K562 (cell line): ENCODE measurements around the gene MICAL2. TPM values are rescaled to one million over a fixed set of nuclear protein-coding genes. Genes with fewer than 3 reads are reported as not detected.

Experiments
- CC2D1A ChIP-seq: fragments of 450-650 bp; IDR thresholded peaks from 2 replicates; pipeline ENCODE4 v1.6.1; 2017; ENCODE audit warnings: mild to moderate bottlenecking
- CSDE1 ChIP-seq, 2 experiments: fragments of 450-650 bp; IDR thresholded peaks; 2 replicates each; pipeline ENCODE4 v1.6.1; 2016; ENCODE audit warnings: mild to moderate bottlenecking in 1 of 2
- EHMT2 ChIP-seq: fragments of 450-650 bp; IDR thresholded peaks from 2 replicates; pipeline ENCODE4 v1.6.1; 2018; ENCODE audit warnings: antibody characterized with exemption
- ELF2 ChIP-seq: fragments of 250-450 bp; sonication (Bioruptor Pico); IDR thresholded peaks from 2 replicates; pipeline ENCODE4 v1.5.0; 2021; ENCODE audit warnings: mild to moderate bottlenecking
- FOSL1 ChIP-seq: fragments of 200-800 bp; sonication (Bioruptor generic); conservative IDR thresholded peaks from 2 replicates; pipeline ENCODE4 v1.6.1; 2016; ENCODE audit warnings: missing genetic modification characterization, missing compliant biosample characterization
- HMBOX1 ChIP-seq: sonication (generic); IDR thresholded peaks from 2 replicates; pipeline ENCODE4 v1.6.1; 2016
- HOXB6 ChIP-seq: fragments of 250-450 bp; sonication (Bioruptor Pico); IDR thresholded peaks from 2 replicates; pipeline ENCODE4 v1.5.1; 2022; ENCODE audit warnings: mild to moderate bottlenecking, borderline replicate concordance
- LCOR ChIP-seq: sonication (generic); formaldehyde crosslinking; IDR thresholded peaks from 2 replicates; pipeline ENCODE4 v1.8.0; 2022; ENCODE audit warnings: mild to moderate bottlenecking, missing genetic modification reagents
- MTF1 ChIP-seq: fragments of 250-450 bp; sonication (Bioruptor Pico); IDR thresholded peaks from 2 replicates; pipeline ENCODE4 v1.9.0; 2021; ENCODE audit warnings: moderate library complexity, mild to moderate bottlenecking, inconsistent platforms, borderline replicate concordance
- NFATC3 ChIP-seq: fragments of 450-650 bp; IDR thresholded peaks from 2 replicates; pipeline ENCODE4 v1.6.1; 2017; ENCODE audit warnings: mild to moderate bottlenecking
- NFYB ChIP-seq: IDR thresholded peaks from 2 replicates; pipeline ENCODE4 v1.6.1; 2011; ENCODE audit warnings: mild to moderate bottlenecking, moderate library complexity; ENCODE audit not compliant: insufficient read length; ENCODE audit errors: extremely low read depth
- PKNOX1 ChIP-seq: fragments of 450-650 bp; IDR thresholded peaks from 2 replicates; pipeline ENCODE4 v1.6.1; 2016
- POLR3G ChIP-seq: IDR thresholded peaks from 2 replicates; pipeline ENCODE4 v1.6.1; 2011; ENCODE audit not compliant: insufficient read length, insufficient replicate concordance; ENCODE audit errors: extremely low read depth
- SMARCA4 ChIP-seq: fragments of 450-650 bp; IDR thresholded peaks from 2 replicates; pipeline ENCODE4 v1.6.1; 2016
- SMARCB1 ChIP-seq: IDR thresholded peaks from 2 replicates; pipeline ENCODE4 v1.6.1; 2011; ENCODE audit warnings: improper control_type of control experiment, low read depth; ENCODE audit not compliant: insufficient read length
- TSC22D4 ChIP-seq: fragments of 450-650 bp; IDR thresholded peaks from 2 replicates; pipeline ENCODE4 v1.6.1; 2016; ENCODE audit warnings: missing genetic modification characterization, missing biosample characterization, control low read depth
- XRCC4 ChIP-seq: IDR thresholded peaks from one replicate; pipeline ENCODE4 v1.6.1; 2011; ENCODE audit not compliant: insufficient read depth, insufficient read length; ENCODE audit errors: extremely low read depth
- ZBTB7A ChIP-seq: IDR thresholded peaks from 2 replicates; pipeline ENCODE4 v1.6.1; 2011; ENCODE audit warnings: low read depth, mild to moderate bottlenecking, low read length, moderate library complexity, borderline replicate concordance; ENCODE audit not compliant: control insufficient read depth
- ZNF146 ChIP-seq: IDR thresholded peaks from one replicate; pipeline ENCODE4 v1.6.1; 2018; ENCODE audit warnings: missing compliant biosample characterization; ENCODE audit not compliant: unreplicated experiment
- ZNF165 ChIP-seq: fragments of 250-450 bp; sonication (Bioruptor Pico); IDR thresholded peaks from 2 replicates; pipeline ENCODE4 v1.4.0; 2020; ENCODE audit warnings: borderline replicate concordance
- ZNF175 ChIP-seq: fragments of 200-800 bp; sonication (Bioruptor generic); IDR thresholded peaks from 2 replicates; pipeline ENCODE4 v1.6.1; 2016; ENCODE audit warnings: low read depth, mild to moderate bottlenecking, missing genetic modification characterization, missing compliant biosample characterization
- ZNF239 ChIP-seq: fragments of 250-450 bp; sonication (Bioruptor Pico); IDR thresholded peaks from 2 replicates; pipeline ENCODE4 v1.4.0; 2020; ENCODE audit warnings: mild to moderate bottlenecking
- ZNF263 ChIP-seq: sonication (generic); formaldehyde crosslinking; IDR thresholded peaks from 2 replicates; pipeline ENCODE4 v1.8.0; 2022; ENCODE audit warnings: mild to moderate bottlenecking, missing genetic modification reagents, borderline replicate concordance
- ZNF76 ChIP-seq: fragments of 250-450 bp; sonication (Bioruptor Pico); IDR thresholded peaks from 2 replicates; pipeline ENCODE4 v1.4.0; 2020; ENCODE audit warnings: mild to moderate bottlenecking, moderate library complexity, borderline replicate concordance
- ZNF77 ChIP-seq: fragments of 250-450 bp; sonication (Bioruptor Pico); IDR thresholded peaks from 2 replicates; pipeline ENCODE4 v1.5.0; 2020
- polyA plus RNA-seq, 8 experiments: library from polyadenylated mRNA; depleted of rRNA in 4 of 8; stranded (reverse) in 5 of 8; unstranded in 3 of 8; fragments of >200 nt; fragmentation: Nextera tagmentation in 2 of 8; fragmentation: Illumina TruSeq in 1 of 8; extraction: Ambion mirVana in 2 of 8; extraction: Trizol in 1 of 8; gene quantifications; 2 replicates each; pipeline versions ENCODE4 v1.2.1 to v1.2.3, GENCODE V29; 2011 to 2014; ENCODE audit warnings: inconsistent platforms in 1 of 8, missing spikeins in 1 of 8
- total RNA-seq, 7 experiments: library from RNA; depleted of rRNA in 6 of 7; stranded (reverse); fragments of >200 nt in 6 of 7; fragmentation: Illumina TruSeq in 2 of 7; extraction: Trizol in 2 of 7; gene quantifications; 2 replicates each; pipeline versions ENCODE4 v1.2.1 to v1.2.3, GENCODE V29; 2011 to 2021; ENCODE audit warnings: low replicate concordance in 1 of 7

MICAL2 gene
- total and polyA plus RNA-seq, 9 of the 15 experiments (the other 6 are each of a cell fraction or from before 2014, with no cell fraction given), result 4.7 to 64.2 (median 33.6) TPM

- TF ChIP-seq NFYB (no peak), EHMT2 (peak; percentile 37; the same call in 1 of the 2 replicates), ZNF76 (CRISPR knock-in tag) (0 out of 2 replicates have a peak, but pooled peaks have one; percentile 34), ZNF175 (CRISPR knock-in tag) (no peak; the same call in 1 of the 2 replicates), ZNF165 (no peak), NFATC3 (no peak), SMARCA4 (peak; percentile 86), TSC22D4 (tag) (no peak), HMBOX1 (peak; percentile 63; the same call in 1 of the 2 replicates), LCOR (CRISPR knock-in tag) (no peak), SMARCB1 (no peak), POLR3G (no peak), ZNF77 (CRISPR knock-in tag) (no peak), FOSL1 (tag) (peak; percentile 37; the same call in 1 of the 2 replicates), ZNF239 (no peak), PKNOX1 (peak; percentile 66), ELF2 (CRISPR knock-in tag) (0 out of 2 replicates have a peak, but pooled peaks have one; percentile 29), HOXB6 (CRISPR knock-in tag) (no peak), ZNF146 (no peak), MTF1 (CRISPR knock-in tag) (no peak), CC2D1A (peak; percentile 67; the same call in 1 of the 2 replicates), ZNF263 (no peak), ZBTB7A (peak; percentile 99), XRCC4 (no peak), CSDE1 (IDR thresholded peaks at IDR 0.05) (no peak)
These were observed 39.4 kb downstream of the MICAL2 start (continued) for GRCh38 chr11:12149672-12150225.
